Gastrocnemius medialis (tissue), 4 donors: ENCODE data around the gene SSBP3. TPM values are rescaled to one million over a fixed set of nuclear protein-coding genes. Genes with fewer than 3 reads are reported as not detected.
"Not testable (repeated sequence)": the region's sequence is repeated elsewhere in the genome, so short reads cannot be mapped to it uniquely, and the experiment has no call there.

Source experiments
- ATAC-seq, 2 donors: fragments of 150-250 bp; one replicate each; pipeline ENCODE4 v1.9.1; 2016
- DNase-seq, 2 donors: peaks; one replicate each; pipeline ENCODE4 v3.0.0-alpha.2; 2019
- H3K27ac ChIP-seq, 4 donors: fragments of 200-600 bp; sonication (generic); 1 replicate in 1 of 4; 2 replicates in 3 of 4; pipeline ENCODE4 v1.5.1; 2016 to 2018; ENCODE audit warnings: mild to moderate bottlenecking in 2 of 4, moderate library complexity in 1 of 4
- H3K27me3 ChIP-seq, 3 donors: fragments of 200-600 bp; sonication (generic) in 2 of 3; 1 replicate in 1 of 3; 2 replicates in 2 of 3; pipeline versions ENCODE4 v1.5.1 to v1.6.0; 2016 to 2019; ENCODE audit warnings: mild to moderate bottlenecking in 1 of 3, moderate library complexity in 1 of 3
- H3K36me3 ChIP-seq, 2 donors: fragments of 200-600 bp; sonication (generic) in 1 of 2; one replicate each; pipeline ENCODE4 v1.5.1; 2017 to 2018
- H3K4me1 ChIP-seq, 2 donors: fragments of 200-600 bp; sonication (generic) in 1 of 2; one replicate each; pipeline ENCODE4 v1.5.1; 2016 to 2017; ENCODE audit warnings: mild to moderate bottlenecking in 2 of 2
- H3K4me3 ChIP-seq, 4 donors: fragments of 200-600 bp; sonication (generic) in 3 of 4; 1 replicate in 1 of 4; 2 replicates in 3 of 4; pipeline ENCODE4 v1.5.1; 2016 to 2019; ENCODE audit warnings: mild to moderate bottlenecking in 2 of 4
- H3K9me3 ChIP-seq, 3 donors: fragments of 200-600 bp; sonication (generic) in 2 of 3; 1 replicate in 1 of 3; 2 replicates in 2 of 3; pipeline ENCODE4 v1.5.1; 2016 to 2019
- CTCF ChIP-seq, 5 experiments: fragments of 450-650 bp in 3 of 5; fragments of 200-600 bp in 2 of 5; sonication (generic) in 2 of 5; IDR thresholded peaks in 4 of 5; conservative IDR thresholded peaks in 1 of 5; 1 replicate in 4 of 5; 2 replicates in 1 of 5; pipeline ENCODE4 v1.5.1; 2016 to 2019; ENCODE audit warnings: antibody characterized with exemption in 5 of 5, mild to moderate bottlenecking in 3 of 5, moderate library complexity in 3 of 5
- POLR2A ChIP-seq, 2 donors: fragments of 450-650 bp; IDR thresholded peaks; one replicate each; pipeline ENCODE4 v1.6.1; 2017; ENCODE audit warnings: antibody characterized with exemption in 2 of 2, mild to moderate bottlenecking in 2 of 2, moderate library complexity in 2 of 2
- in situ Hi-C, 4 donors: fragments of 200-750 bp; cut with MboI; loops; one replicate each; pipeline versions ENCODE4 v1.15.0 to v1.8.0; 2017; ENCODE audit warnings: low sequenced_read_pairs in 4 of 4
- intact Hi-C: fragments of 100-400 bp; cut with DNase I; formaldehyde crosslinking; loops from one replicate; pipeline ENCODE4 v1.15.1; 2023; ENCODE audit warnings: low total_unique reads
- total RNA-seq, 4 donors: library from RNA; depleted of rRNA; stranded (reverse); fragments of >200 nt; gene quantifications; one replicate each; pipeline versions ENCODE4 v1.1.0 to v1.2.3, GENCODE V29; 2016

Gene SSBP3
- total RNA-seq, 4 donors from 2014 or later = 3.6 to 21.0 (median 14.9) TPM

- no peaks in the 10 kb centered on the region for H3K27me3 ChIP-seq
- H3K4me1 ChIP-seq = peaks cover 18 to 24% of the 10 kb centered on the region in 2 donors
- peaks cover 0 to 48% of the 10 kb centered on the region in 2 donors for H3K36me3 ChIP-seq
- H3K27ac ChIP-seq = peak overlapping the region; percentile 71 to 81 (median 77)
- no peak overlapping the region for H3K4me3 ChIP-seq
- DNase-seq (no peak), ATAC-seq (no peak)
- no peaks in the 10 kb centered on the region for H3K9me3 ChIP-seq
- intact Hi-C loops = no loop called here
- TF ChIP-seq POLR2A (IDR thresholded peaks at IDR 0.05) = no peak
- TF ChIP-seq CTCF (IDR thresholded peaks at IDR 0.05 in 4 of 5, conservative IDR thresholded peaks at IDR 0.05 in 1 of 5) = no peak
- in situ Hi-C loops = loop anchor here in 1 of 4 donors (25.0 kb wide), 1 partner anchor 268 kb away; no protein-coding TSS in a partner anchor
These were observed 187.1 kb downstream of the SSBP3 start for GRCh38 chr1:54218883-54219687.

- TF ChIP-seq POLR2A (IDR thresholded peaks at IDR 0.05) = no peak
- no peak for TF ChIP-seq CTCF (IDR thresholded peaks at IDR 0.05 in 4 of 5, conservative IDR thresholded peaks at IDR 0.05 in 1 of 5)
- Histone ChIP-seq H3K36me3 (peaks cover 6 to 83% of the 10 kb centered on the region in 2 donors), H3K4me3 (no peak overlapping the region), H3K9me3 (no peaks in the 10 kb centered on the region), H3K27ac (no peak overlapping the region), H3K27me3 (no peaks in the 10 kb centered on the region), H3K4me1 (peaks cover 14 to 19% of the 10 kb centered on the region in 2 donors)
- DNase-seq = no peak
- intact Hi-C loops = no loop called here
- no peak for ATAC-seq
- in situ Hi-C loops = loop anchor here in 1 of 4 donors (25.0 kb wide), 1 partner anchor 272 kb away; no protein-coding TSS in a partner anchor
These were observed 190.7 kb downstream of the SSBP3 start for GRCh38 chr1:54215523-54215922.

- H3K27ac ChIP-seq = no peak overlapping the region
- no peaks in the 10 kb centered on the region for H3K27me3 ChIP-seq
- DNase-seq = no peak
- no peak for ATAC-seq
- H3K4me3 ChIP-seq = no peak overlapping the region
- in situ Hi-C loops = loop anchor here in 1 of 4 donors (25.0 kb wide), 1 partner anchor 274 kb away; no protein-coding TSS in a partner anchor
- TF ChIP-seq CTCF (IDR thresholded peaks at IDR 0.05 in 4 of 5, conservative IDR thresholded peaks at IDR 0.05 in 1 of 5) (no peak), POLR2A (IDR thresholded peaks at IDR 0.05) (no peak)
- intact Hi-C loops = no loop called here
- no peaks in the 10 kb centered on the region for H3K9me3 ChIP-seq
- H3K36me3 ChIP-seq = peaks cover 6 to 96% of the 10 kb centered on the region in 2 donors
- no peaks in the 10 kb centered on the region for H3K4me1 ChIP-seq
These were observed 193.3 kb downstream of the SSBP3 start for GRCh38 chr1:54212872-54213271.

- intact Hi-C loops, H3K4me3 ChIP-seq, H3K4me1 ChIP-seq, ATAC-seq, H3K27ac ChIP-seq, H3K9me3 ChIP-seq, DNase-seq, H3K27me3 ChIP-seq: not testable (repeated sequence)
- H3K36me3 ChIP-seq = peaks cover 6 to 80% of the 10 kb centered on the region in 2 donors
- in situ Hi-C loops = loop anchor here in 1 of 4 donors (25.0 kb wide), 1 partner anchor 279 kb away; no protein-coding TSS in a partner anchor
These were observed 198.3 kb downstream of the SSBP3 start for GRCh38 chr1:54207896-54208295.

GRCh38 chr1:54207287-54207686 lies 198.9 kb downstream of the SSBP3 start:
- intact Hi-C loops (no loop called here), in situ Hi-C loops (loop anchor here in 1 of 4 donors (25.0 kb wide), 1 partner anchor 280 kb away; no protein-coding TSS in a partner anchor)
- ATAC-seq = no peak
- DNase-seq = no peak
- no peak overlapping the region for H3K27ac ChIP-seq
- no peaks in the 10 kb centered on the region for H3K4me1 ChIP-seq
- no peak overlapping the region for H3K4me3 ChIP-seq
- H3K36me3 ChIP-seq = peaks cover 6 to 79% of the 10 kb centered on the region in 2 donors
- H3K9me3 ChIP-seq = no peaks in the 10 kb centered on the region
- no peak for TF ChIP-seq CTCF (IDR thresholded peaks at IDR 0.05 in 4 of 5, conservative IDR thresholded peaks at IDR 0.05 in 1 of 5)
- no peak for TF ChIP-seq POLR2A (IDR thresholded peaks at IDR 0.05)
- no peaks in the 10 kb centered on the region for H3K27me3 ChIP-seq
